Body of pancreas (tissue), 4 donors: Measurements from ENCODE around the gene HMX1.

ENCODE experiments used
- CTCF ChIP-seq, 7 experiments: fragments of 450-650 bp in 4 of 7; fragments of 200-600 bp in 3 of 7; sonication (generic) in 3 of 7; IDR thresholded peaks; one replicate each; pipeline ENCODE4 v1.5.1; 2016 to 2019; ENCODE audit warnings: antibody characterized with exemption in 7 of 7
- POLR2A ChIP-seq, 3 donors: fragments of 450-650 bp; IDR thresholded peaks; one replicate each; pipeline ENCODE4 v1.6.1; 2016; ENCODE audit warnings: antibody characterized with exemption in 3 of 3, mild to moderate bottlenecking in 2 of 3

GRCh38 chr4:8914461-8915171, 43.0 kb upstream of the HMX1 start:
- TF ChIP-seq CTCF (IDR thresholded peaks at IDR 0.05): no peak
- no peak for TF ChIP-seq POLR2A (IDR thresholded peaks at IDR 0.05)
